SH-SY5Y (cell line): Measurements from ENCODE around the gene IQCE.

ENCODE experiments used
- GATA2 ChIP-seq: IDR thresholded peaks from 2 replicates; pipeline ENCODE4 v1.6.1; 2011; ENCODE audit warnings: mild to moderate bottlenecking, low read depth, low read length
- GATA3 ChIP-seq: IDR thresholded peaks from 2 replicates; pipeline ENCODE4 v1.6.1; 2011; ENCODE audit warnings: low read depth, mild to moderate bottlenecking, low read length, moderate library complexity

DNA sequence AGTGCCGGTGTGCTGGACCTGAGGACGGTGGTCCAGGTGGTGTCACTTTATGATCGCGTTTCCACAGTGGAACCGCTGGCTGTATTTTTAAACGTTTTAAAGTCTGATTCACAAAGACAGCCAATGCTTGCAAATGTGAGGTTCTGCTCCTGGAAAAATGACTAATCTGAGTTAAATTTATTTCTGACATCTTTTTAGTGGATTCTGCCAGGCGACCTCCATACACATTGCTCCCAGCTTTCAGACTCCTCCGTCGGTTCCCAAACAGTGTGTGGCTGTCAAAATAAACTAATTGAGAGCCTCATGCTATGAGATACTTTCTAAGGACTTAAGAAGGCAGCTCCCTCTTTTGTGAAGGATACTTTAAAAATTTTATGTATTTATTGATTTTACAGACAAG, 60.3 kb downstream of the IQCE start:
- no peak for TF ChIP-seq GATA3
- TF ChIP-seq GATA2, result no peak
